ENCODE data around the gene TBRG4. TPM values are rescaled to one million over a fixed set of nuclear protein-coding genes. Genes with fewer than 3 reads are reported as not detected.

TBRG4 gene
- total RNA-seq, 4 donors from 2014 or later: 44.4 to 70.7 (median 49.8) TPM

DNA sequence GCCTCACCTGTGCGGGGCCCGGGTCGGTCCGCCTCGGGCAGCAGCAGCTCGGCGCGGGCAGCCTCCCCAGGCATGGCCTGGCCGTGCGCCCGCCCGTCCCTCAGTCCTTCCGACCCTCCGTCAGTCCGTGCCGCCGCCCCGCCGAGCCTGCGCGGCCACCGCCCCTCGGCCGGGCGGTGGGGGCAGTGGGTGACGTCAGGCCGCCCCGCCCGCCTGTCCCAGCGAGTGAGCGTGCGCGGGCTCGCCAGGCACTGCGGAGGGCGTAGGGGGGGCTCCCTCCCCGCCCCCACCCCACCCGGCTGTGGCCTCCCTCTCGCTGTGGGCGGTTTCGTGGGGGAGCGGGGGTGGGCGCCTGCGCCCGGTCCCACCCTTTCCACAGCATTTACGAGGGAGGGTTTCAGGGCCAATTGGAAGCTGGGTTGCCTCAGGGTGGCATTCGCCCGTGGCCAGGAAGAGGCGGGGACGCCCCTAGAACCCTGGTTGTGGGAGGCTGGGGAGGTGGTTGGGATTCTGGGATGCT lies 22.6 kb downstream of the TBRG4 start, which contains the start of gene NACAD:
Gene NACAD (minus strand): TSS at position 149 of the 520 bp plus-strand sequence. CDS start 75 bp downstream, at position 74.
- no peak for DNase-seq (ENCODE audit: low spot score)
- ATAC-seq (ENCODE audit: low FRiP score): peak; percentile 82
- TF ChIP-seq CTCF (IDR thresholded peaks at IDR 0.05): no peak

- no peak for DNase-seq (ENCODE audit: low spot score)
- no peak for TF ChIP-seq CTCF (IDR thresholded peaks at IDR 0.05)
- peak; percentile 23 for ATAC-seq (ENCODE audit: low FRiP score)
Observed at GRCh38 chr7:45088146-45088701, 23.3 kb downstream of the TBRG4 start.

- ATAC-seq (ENCODE audit: low FRiP score) (no peak), DNase-seq (ENCODE audit: low spot score) (no peak)
- TF ChIP-seq CTCF (IDR thresholded peaks at IDR 0.05): no peak
Observed at GRCh38 chr7:45087301-45088145, 24.0 kb downstream of the TBRG4 start.

DNA sequence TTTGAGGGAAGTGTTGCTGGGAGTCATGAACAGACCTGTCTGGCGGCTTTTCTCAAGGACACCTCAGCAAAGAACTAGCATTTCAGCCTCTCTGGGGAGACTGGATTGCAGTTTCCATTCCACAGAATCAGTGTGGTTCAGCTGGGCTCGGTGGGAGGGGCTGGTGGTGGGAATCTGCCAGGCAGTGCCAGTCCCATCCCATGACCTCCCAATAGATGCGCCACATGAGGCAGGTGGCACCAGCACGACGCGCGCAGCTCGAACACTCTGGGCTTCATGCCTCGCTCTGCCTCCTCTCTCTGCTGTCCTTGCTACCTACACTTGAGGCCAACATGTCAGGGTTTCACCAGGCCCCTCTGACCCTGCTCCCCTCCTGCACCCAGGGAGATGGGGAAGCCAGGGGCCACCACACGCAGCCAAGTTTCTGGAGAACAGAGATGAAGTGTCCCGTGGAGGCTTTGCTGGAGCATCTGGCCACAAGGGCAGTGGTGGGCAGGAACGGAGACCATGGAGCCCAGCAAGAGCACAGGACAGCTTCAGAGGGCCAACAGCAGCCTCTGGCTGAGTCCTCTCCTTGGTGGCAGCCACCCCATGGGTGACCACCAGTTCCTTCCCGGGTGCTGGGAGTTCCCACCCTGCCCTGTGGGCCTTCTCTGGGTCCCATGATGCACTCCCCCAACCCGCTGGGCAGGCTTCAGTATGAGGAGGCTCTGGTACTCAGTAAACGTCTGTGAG lies 25.0 kb downstream of the TBRG4 start:
- ATAC-seq (ENCODE audit: low FRiP score) (no peak), DNase-seq (ENCODE audit: low spot score) (no peak)
- no peak for TF ChIP-seq CTCF (IDR thresholded peaks at IDR 0.05)

- ATAC-seq (ENCODE audit: low FRiP score) (no peak), DNase-seq (ENCODE audit: low spot score) (no peak)
- no peak for TF ChIP-seq CTCF (IDR thresholded peaks at IDR 0.05)
Observed at GRCh38 chr7:45085619-45086200, 25.8 kb downstream of the TBRG4 start.

GRCh38 chr7:45084901-45085618 lies 26.4 kb downstream of the TBRG4 start:
- ATAC-seq (ENCODE audit: low FRiP score): no peak
- DNase-seq (ENCODE audit: low spot score): no peak
- TF ChIP-seq CTCF (IDR thresholded peaks at IDR 0.05): no peak
